SJSA1 (cell line): ENCODE measurements around the gene SMC3. TPM values are rescaled to one million over a fixed set of nuclear protein-coding genes. Genes with fewer than 3 reads are reported as not detected.
A peak's percentile ranks its signal among the peaks of the same experiment; 100 is the strongest.
"Not testable (repeated sequence)": the region's sequence is repeated elsewhere in the genome, so short reads cannot be mapped to it uniquely, and the experiment has no call there.

Source experiments
- DNase-seq, 2 experiments: peaks; one replicate each; pipeline ENCODE4 v3.0.0-alpha.2; 2015 to 2020; ENCODE audit warnings: low spot score in 2 of 2, low read depth in 1 of 2
- H3K27ac ChIP-seq: fragments of 250-450 bp; sonication (Bioruptor Pico); 2 replicates; pipeline ENCODE4 v1.5.1; 2020; ENCODE audit warnings: mild to moderate bottlenecking, moderate library complexity
- H3K27me3 ChIP-seq: fragments of 250-450 bp; sonication (Bioruptor Pico); replicated peaks from 2 replicates; pipeline ENCODE4 v1.5.1; 2020; ENCODE audit warnings: mild to moderate bottlenecking, moderate library complexity
- H3K36me3 ChIP-seq: fragments of 250-450 bp; sonication (Bioruptor Pico); 2 replicates; pipeline ENCODE4 v1.5.1; 2020; ENCODE audit warnings: mild to moderate bottlenecking
- H3K4me1 ChIP-seq: fragments of 250-450 bp; sonication (Bioruptor Pico); replicated peaks from 2 replicates; pipeline ENCODE4 v1.6.1; 2021; ENCODE audit warnings: mild to moderate bottlenecking
- H3K4me3 ChIP-seq: fragments of 250-450 bp; sonication (Bioruptor Pico); 2 replicates; pipeline ENCODE4 v1.5.1; 2020; ENCODE audit warnings: mild to moderate bottlenecking
- H3K9me3 ChIP-seq: fragments of 250-450 bp; sonication (Bioruptor Pico); replicated peaks from 2 replicates; pipeline ENCODE4 v1.5.1; 2020; ENCODE audit warnings: mild to moderate bottlenecking
- total RNA-seq: library from RNA; depleted of rRNA; stranded (reverse); fragments of >200 nt; shearing (Covaris generic); gene quantifications from 2 replicates; pipeline ENCODE4 v1.2.3, GENCODE V29; 2014

The SMC3 gene
- total RNA-seq, 1 experiment from 2014 or later = 69.5 TPM

DNA sequence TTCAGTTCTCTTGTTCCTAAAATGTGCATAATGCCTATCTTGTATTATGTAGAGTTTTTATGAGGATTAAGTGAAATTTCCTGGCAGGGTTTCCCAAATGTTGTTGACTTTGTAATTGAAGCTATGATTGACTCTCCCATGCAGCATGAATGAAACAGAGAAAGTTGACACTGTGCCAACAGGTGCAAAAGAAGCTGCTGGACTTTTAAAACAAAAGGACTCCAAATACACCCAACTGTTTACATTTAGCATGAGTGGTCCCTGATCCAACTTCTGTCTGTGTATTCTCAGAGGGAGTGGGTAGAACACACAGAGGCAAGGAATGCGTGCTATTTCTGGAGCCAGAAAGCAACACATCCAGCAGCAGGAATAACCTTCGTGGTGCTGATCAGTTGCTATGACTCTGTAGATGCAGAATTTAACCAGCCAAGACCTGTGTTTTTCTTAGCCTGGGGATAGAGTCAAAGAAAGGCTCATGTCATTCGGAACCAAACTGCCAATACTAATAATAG is 62.2 kb downstream of the SMC3 start:
- Histone ChIP-seq H3K4me3 (no peak overlapping the region), H3K27me3 (no peaks in the 10 kb centered on the region), H3K9me3 (no peaks in the 10 kb centered on the region), H3K36me3 (no peaks in the 10 kb centered on the region), H3K27ac (peak overlapping the region; percentile 84), H3K4me1 (peaks cover 70% of the 10 kb centered on the region)
- peak; percentile 89 to 95 for DNase-seq

DNA sequence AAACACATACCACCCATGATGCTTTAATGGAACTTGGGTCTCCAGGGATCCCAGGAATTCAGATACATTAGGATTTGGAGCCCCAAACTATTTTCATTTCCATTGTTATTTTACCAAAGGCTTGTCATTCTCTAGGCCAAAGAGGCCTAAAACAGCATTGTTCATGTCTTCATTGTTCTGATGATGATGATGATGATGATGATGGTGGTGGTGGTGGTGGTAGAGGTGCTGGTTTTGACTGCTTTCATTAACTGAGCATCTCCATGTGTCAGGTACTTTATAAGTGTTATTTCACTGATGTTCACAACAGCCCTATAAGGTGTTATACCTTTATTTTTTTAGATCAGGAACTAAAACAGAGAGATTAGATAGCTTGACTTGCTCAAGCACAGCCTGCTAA is 64.4 kb downstream of the SMC3 start:
- Histone ChIP-seq H3K27ac (no peak overlapping the region), H3K4me3 (no peak overlapping the region), H3K36me3 (no peaks in the 10 kb centered on the region), H3K27me3 (no peaks in the 10 kb centered on the region), H3K9me3 (no peaks in the 10 kb centered on the region), H3K4me1 (peaks cover 68% of the 10 kb centered on the region)
- peak in 1 of 2 experiments; percentile 48 for DNase-seq

DNA sequence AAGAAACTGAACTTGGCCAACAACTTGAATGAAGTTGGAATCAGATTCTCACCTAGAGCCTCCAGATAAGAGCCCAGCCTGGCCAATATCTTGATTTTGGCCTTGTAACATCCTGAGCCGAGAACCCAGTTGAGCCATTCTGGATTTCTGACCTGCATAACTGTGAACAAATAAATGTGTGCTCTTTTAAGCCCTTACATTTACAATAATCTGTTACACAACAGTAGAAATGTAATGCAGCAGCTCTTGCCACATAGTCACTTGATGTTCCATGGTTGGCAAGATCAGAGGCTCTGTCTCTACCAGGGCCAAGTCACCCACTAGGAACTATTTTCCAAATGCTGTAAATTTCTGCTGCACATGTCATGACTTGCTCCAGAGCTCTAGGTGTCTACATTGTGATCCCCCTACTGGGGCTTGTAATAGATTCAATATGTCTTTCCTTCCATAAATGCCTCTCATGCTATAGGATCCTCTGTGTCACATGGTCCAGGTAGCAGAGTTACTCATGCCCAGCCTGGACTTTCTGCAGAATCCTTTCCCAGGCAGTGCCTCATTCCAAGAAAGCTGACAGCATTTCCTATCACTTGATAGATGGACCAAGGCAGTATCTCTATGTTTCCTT is 65.2 kb downstream of the SMC3 start:
- no peaks in the 10 kb centered on the region for H3K9me3 ChIP-seq
- no peaks in the 10 kb centered on the region for H3K27me3 ChIP-seq
- H3K27ac ChIP-seq = no peak overlapping the region
- H3K4me1 ChIP-seq = peaks cover 69% of the 10 kb centered on the region
- H3K4me3 ChIP-seq = no peak overlapping the region
- no peak for DNase-seq
- no peaks in the 10 kb centered on the region for H3K36me3 ChIP-seq

DNA sequence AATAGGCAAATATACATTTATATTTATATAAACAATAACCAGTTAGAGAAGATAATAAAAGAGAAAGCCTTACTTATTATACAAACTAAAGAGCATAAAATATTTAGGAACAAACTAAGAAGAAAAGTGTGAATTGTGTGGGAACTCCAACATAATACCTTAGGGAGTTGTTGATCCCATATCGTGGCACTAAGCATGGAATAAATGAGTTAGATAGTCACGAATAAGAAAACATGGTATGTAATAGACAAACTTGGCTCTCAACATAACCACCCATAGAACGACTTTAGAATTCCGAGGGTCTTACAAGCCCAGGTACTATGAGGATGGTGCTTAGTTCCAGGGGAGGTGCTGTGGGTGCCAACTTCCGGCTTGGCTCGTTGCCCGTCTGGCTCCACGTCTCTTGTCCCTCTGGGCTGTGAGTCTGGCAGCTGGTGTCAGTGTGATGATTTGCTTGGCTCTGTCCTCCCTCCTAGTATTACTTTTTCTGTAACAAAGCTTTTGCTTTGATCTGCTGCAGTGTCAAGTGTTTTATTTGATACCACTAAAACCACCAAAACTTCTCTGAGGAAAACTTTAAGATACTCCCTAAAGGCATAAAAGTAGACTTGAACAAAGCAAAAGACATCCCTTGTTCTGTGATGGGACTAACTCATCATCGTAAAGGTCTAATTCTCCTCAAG is 67.2 kb downstream of the SMC3 start:
- H3K9me3 ChIP-seq = no peaks in the 10 kb centered on the region
- H3K27ac ChIP-seq = no peak overlapping the region
- no peaks in the 10 kb centered on the region for H3K36me3 ChIP-seq
- peak in 1 of 2 experiments; percentile 45 for DNase-seq
- no peaks in the 10 kb centered on the region for H3K27me3 ChIP-seq
- H3K4me1 ChIP-seq = peaks cover 56% of the 10 kb centered on the region
- no peak overlapping the region for H3K4me3 ChIP-seq

DNA sequence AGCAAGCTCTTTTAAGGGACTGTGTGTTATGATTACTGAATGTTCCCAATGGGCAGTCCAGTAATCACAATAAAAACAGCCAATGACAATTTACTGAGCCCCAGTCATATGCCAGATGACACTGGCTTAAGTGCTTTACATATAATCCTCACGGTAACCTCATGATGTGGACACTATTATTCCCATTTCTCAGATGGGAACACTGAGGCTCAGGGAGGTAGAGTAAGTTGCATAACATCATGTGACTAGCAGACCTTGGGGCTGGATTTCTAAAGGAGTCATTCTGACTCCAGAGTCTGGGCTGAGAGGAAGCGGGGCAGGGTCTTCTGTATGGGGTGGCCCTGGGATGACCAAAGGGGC is 69.1 kb downstream of the SMC3 start:
- peaks cover 54% of the 10 kb centered on the region for H3K4me1 ChIP-seq
- H3K27me3 ChIP-seq = no peaks in the 10 kb centered on the region
- no peaks in the 10 kb centered on the region for H3K36me3 ChIP-seq
- H3K9me3 ChIP-seq = no peaks in the 10 kb centered on the region
- no peak overlapping the region for H3K4me3 ChIP-seq
- DNase-seq = no peak
- no peak overlapping the region for H3K27ac ChIP-seq

DNA sequence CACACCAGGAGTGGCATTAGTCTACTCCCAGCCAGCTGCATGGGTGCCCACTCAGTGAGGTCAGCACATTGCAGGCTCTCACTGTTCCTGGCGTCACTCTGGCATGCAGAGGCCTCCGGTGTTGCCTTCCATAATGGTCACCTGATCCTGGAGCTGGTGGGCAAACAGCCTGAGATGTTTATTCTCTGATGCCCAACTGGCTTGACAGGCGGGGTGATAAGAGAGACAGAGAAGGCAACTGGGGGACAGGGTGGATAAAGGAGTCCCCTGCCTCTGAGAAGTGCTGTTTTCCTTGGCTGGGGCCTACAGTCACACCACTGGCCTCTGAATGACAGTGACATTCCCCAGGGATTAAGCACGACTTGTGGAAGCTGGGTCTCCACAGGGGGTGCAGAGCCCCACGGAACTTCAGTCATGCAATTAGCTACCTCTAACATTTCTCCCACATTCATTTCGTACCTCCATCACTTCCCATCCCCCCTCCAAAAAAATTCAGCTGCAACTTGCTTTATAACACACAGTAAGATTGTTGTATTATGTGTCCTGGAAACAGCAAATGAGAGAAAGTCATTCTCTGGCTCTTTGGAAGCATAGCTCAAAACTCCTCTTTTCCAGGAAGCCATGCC is 69.5 kb downstream of the SMC3 start:
- H3K27ac ChIP-seq = no peak overlapping the region
- no peaks in the 10 kb centered on the region for H3K36me3 ChIP-seq
- peak in 1 of 2 experiments; percentile 39 for DNase-seq
- H3K4me1 ChIP-seq = peaks cover 53% of the 10 kb centered on the region
- H3K27me3 ChIP-seq = no peaks in the 10 kb centered on the region
- H3K4me3 ChIP-seq = no peak overlapping the region
- H3K9me3 ChIP-seq = no peaks in the 10 kb centered on the region

- DNase-seq = no peak
- Histone ChIP-seq H3K4me3 (no peak overlapping the region), H3K36me3 (no peaks in the 10 kb centered on the region), H3K27ac (no peak overlapping the region), H3K27me3 (no peaks in the 10 kb centered on the region), H3K9me3 (no peaks in the 10 kb centered on the region), H3K4me1 (peaks cover 48% of the 10 kb centered on the region)
These were observed 70.1 kb downstream of the SMC3 start for GRCh38 chr10:110637558-110638053.

DNA sequence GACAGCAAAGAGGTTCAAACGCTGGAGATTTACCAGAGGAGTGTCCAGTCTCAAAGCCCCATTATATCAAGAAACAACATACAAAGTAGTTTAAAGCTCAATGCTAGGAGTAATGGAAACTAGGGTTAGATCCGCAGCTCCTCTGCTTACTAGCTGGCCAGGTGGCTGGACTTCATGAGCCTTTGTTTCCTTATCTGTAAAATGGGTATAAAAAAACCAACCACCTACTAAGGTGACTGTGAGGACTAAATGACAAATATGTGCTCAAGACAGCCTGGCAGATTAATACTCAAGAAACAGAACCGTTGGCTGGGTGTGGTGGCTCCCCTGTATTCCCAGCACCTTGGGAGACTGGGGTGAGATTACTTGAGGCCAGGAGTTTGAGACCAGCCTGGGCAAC is 70.8 kb downstream of the SMC3 start:
- Histone ChIP-seq H3K36me3 (no peaks in the 10 kb centered on the region), H3K27ac (no peak overlapping the region), H3K4me1 (peaks cover 50% of the 10 kb centered on the region), H3K9me3 (no peaks in the 10 kb centered on the region), H3K4me3 (no peak overlapping the region), H3K27me3 (no peaks in the 10 kb centered on the region)
- no peak for DNase-seq

GRCh38 chr10:110639046-110639445 is 71.6 kb downstream of the SMC3 start:
- H3K4me1 ChIP-seq = peaks cover 57% of the 10 kb centered on the region
- not testable (repeated sequence) for H3K9me3 ChIP-seq, DNase-seq, H3K27ac ChIP-seq, H3K36me3 ChIP-seq, H3K4me3 ChIP-seq, H3K27me3 ChIP-seq

- H3K27me3 ChIP-seq, H3K27ac ChIP-seq, H3K4me3 ChIP-seq, H3K36me3 ChIP-seq, DNase-seq, H3K9me3 ChIP-seq: not testable (repeated sequence)
- H3K4me1 ChIP-seq = peaks cover 52% of the 10 kb centered on the region
These were observed 72.4 kb downstream of the SMC3 start for GRCh38 chr10:110639858-110640257.

- Histone ChIP-seq H3K9me3 (no peaks in the 10 kb centered on the region; the same call in 1 of the 2 replicates), H3K4me3 (no peak overlapping the region), H3K4me1 (peaks cover 45% of the 10 kb centered on the region), H3K36me3 (peaks cover 11% of the 10 kb centered on the region; the same call in 1 of the 2 replicates), H3K27me3 (no peaks in the 10 kb centered on the region), H3K27ac (no peak overlapping the region)
- DNase-seq = peak; percentile 59 to 68
These were observed 73.8 kb downstream of the SMC3 start for GRCh38 chr10:110641256-110641655.

- Histone ChIP-seq H3K4me3 (no peak overlapping the region), H3K27ac (no peak overlapping the region), H3K27me3 (no peaks in the 10 kb centered on the region), H3K4me1 (peaks cover 40% of the 10 kb centered on the region), H3K36me3 (peaks cover 11% of the 10 kb centered on the region; the same call in 1 of the 2 replicates), H3K9me3 (no peaks in the 10 kb centered on the region; the same call in 1 of the 2 replicates)
- no peak for DNase-seq
These were observed 74.9 kb downstream of the SMC3 start for GRCh38 chr10:110642204-110643034.

GRCh38 chr10:110643035-110643652 is 75.6 kb downstream of the SMC3 start:
- Histone ChIP-seq H3K27me3 (no peaks in the 10 kb centered on the region), H3K9me3 (no peaks in the 10 kb centered on the region; the same call in 1 of the 2 replicates), H3K4me3 (peak overlapping the region; percentile 92), H3K4me1 (peaks cover 41% of the 10 kb centered on the region), H3K27ac (no peak overlapping the region), H3K36me3 (peaks cover 11% of the 10 kb centered on the region; the same call in 1 of the 2 replicates)
- no peak for DNase-seq
